Caco-2 (cell line): ENCODE results near the gene RPN1. TPM values are rescaled to one million over a fixed set of nuclear protein-coding genes. Genes with fewer than 3 reads are reported as not detected.
"Not testable (repeated sequence)": the region's sequence is repeated elsewhere in the genome, so short reads cannot be mapped to it uniquely, and the experiment has no call there.

ENCODE experiments used
- BruUV-seq: library from RNA; stranded (reverse); fragments of 400-500 nt; replicated peaks from 2 replicates; lab custom pipeline; 2021; lab: Mats Ljungman, UMichigan
- CTCF ChIA-PET: fragments of 300-600 bp; sonication (Branson Sonifier 250); formaldehyde crosslinking; loops from one replicate; lab custom pipeline; 2022; ENCODE audit warnings: antibody characterized with exemption; lab: Charles Lee
- POLR2A ChIA-PET: fragments of 300-600 bp; sonication (Branson Sonifier 250); formaldehyde crosslinking; loops from one replicate; lab custom pipeline; 2022; ENCODE audit warnings: antibody characterized with exemption; lab: Charles Lee
- DNase-seq, 2 experiments: peaks; one replicate each; pipeline versions ENCODE4 v3.0.0 to v3.0.0-alpha.2; 2020 to 2022
- H3K27me3 ChIP-seq: replicated peaks from 2 replicates; pipeline ENCODE4 v1.6.0; 2011; ENCODE audit warnings: low read length; ENCODE audit not compliant: control insufficient read depth, insufficient read depth
- H3K36me3 ChIP-seq: 2 replicates; pipeline ENCODE4 v1.5.1; 2011; ENCODE audit warnings: low read length; ENCODE audit not compliant: control insufficient read depth, insufficient read depth
- H3K4me1 ChIP-seq: fragments of 250-450 bp; sonication (Bioruptor Pico); 2 replicates; pipeline ENCODE4 v1.5.1; 2020; ENCODE audit warnings: mild to moderate bottlenecking
- H3K4me3 ChIP-seq: 2 replicates; pipeline ENCODE4 v1.5.1; 2011; ENCODE audit warnings: low read depth, mild to moderate bottlenecking, control low read depth, low read length
- H3K9me3 ChIP-seq: fragments of 250-450 bp; sonication (Bioruptor Pico); 2 replicates; pipeline ENCODE4 v1.5.1; 2020; ENCODE audit warnings: mild to moderate bottlenecking, moderate library complexity
- H3K27ac Mint-ChIP-seq: one replicate; pipeline ENCODE4 v1.8.0; 2022; ENCODE audit warnings: mixed read lengths; ENCODE audit not compliant: unreplicated experiment
- H3K27me3 Mint-ChIP-seq: one replicate; pipeline ENCODE4 v1.8.0; 2022; ENCODE audit warnings: mixed read lengths; ENCODE audit not compliant: insufficient read depth, unreplicated experiment
- H3K36me3 Mint-ChIP-seq: one replicate; pipeline ENCODE4 v1.8.0; 2022; ENCODE audit warnings: mild to moderate bottlenecking, mixed read lengths; ENCODE audit not compliant: insufficient read depth, unreplicated experiment
- H3K4me1 Mint-ChIP-seq: one replicate; pipeline ENCODE4 v1.8.0; 2022; ENCODE audit warnings: low read depth, mixed read lengths; ENCODE audit not compliant: unreplicated experiment
- H3K4me3 Mint-ChIP-seq: one replicate; pipeline ENCODE4 v1.8.0; 2022; ENCODE audit warnings: mild to moderate bottlenecking, moderate library complexity, mixed read lengths; ENCODE audit not compliant: unreplicated experiment
- H3K9me3 Mint-ChIP-seq: one replicate; pipeline ENCODE4 v1.8.0; 2022; ENCODE audit warnings: mixed read lengths; ENCODE audit not compliant: unreplicated experiment
- CTCF ChIP-seq, 2 experiments: fragments of 200-600 bp in 1 of 2; IDR thresholded peaks; 1 replicate in 1 of 2; 2 replicates in 1 of 2; pipeline versions ENCODE4 v1.5.1 to v1.8.0; 2011 to 2022; ENCODE audit warnings: antibody characterized with exemption in 1 of 2, control low read depth in 1 of 2, inconsistent platforms in 1 of 2, low read depth in 1 of 2, low read length in 1 of 2, mild to moderate bottlenecking in 1 of 2, moderate library complexity in 1 of 2; ENCODE audit not compliant: insufficient read depth in 1 of 2, severe bottlenecking in 1 of 2, unreplicated experiment in 1 of 2
- intact Hi-C: fragments of 100-400 bp; cut with micrococcal nuclease; formaldehyde crosslinking; loops from one replicate; pipeline ENCODE4 v1.10.0; 2022; ENCODE audit not compliant: unreplicated experiment
- total RNA-seq: library from RNA; stranded (reverse); gene quantifications from 2 replicates; pipeline ENCODE4 v1.2.3, GENCODE V29; 2022

The RPN1 gene
- total RNA-seq, 1 experiment from 2014 or later, result 282 TPM

- Mint-ChIP-seq H3K9me3 (no peaks in the 10 kb centered on the region), H3K4me1 (no peaks in the 10 kb centered on the region), H3K27ac (no peak overlapping the region), H3K4me3 (no peak overlapping the region), H3K36me3 (peaks cover 8% of the 10 kb centered on the region), H3K27me3 (no peaks in the 10 kb centered on the region)
- intact Hi-C loops, result no loop called here
- no peaks in the 10 kb centered on the region for H3K4me1 ChIP-seq
- TF ChIP-seq CTCF (IDR thresholded peaks at IDR 0.05; ENCODE audit: insufficient read depth in 1 of 2, low read depth in 1 of 2, low read length in 1 of 2, severe bottlenecking in 1 of 2, unreplicated experiment in 1 of 2), result no peak
- H3K4me3 ChIP-seq, result no peak overlapping the region
- BruUV-seq, result no TSS peak
- H3K36me3 ChIP-seq, result no peaks in the 10 kb centered on the region
- CTCF ChIA-PET, result no interaction called here
- DNase-seq, result no peak
- POLR2A ChIA-PET, result no interaction called here
- peaks cover 5% of the 10 kb centered on the region; the same call in 1 of the 2 replicates for H3K9me3 ChIP-seq
- no peaks in the 10 kb centered on the region for H3K27me3 ChIP-seq
Measured at GRCh38 chr3:128663151-128663550, 12.5 kb upstream of the RPN1 start.

- TF ChIP-seq CTCF (IDR thresholded peaks at IDR 0.05; ENCODE audit: insufficient read depth in 1 of 2, low read depth in 1 of 2, low read length in 1 of 2, severe bottlenecking in 1 of 2, unreplicated experiment in 1 of 2), result no peak
- no peaks in the 10 kb centered on the region for H3K27me3 Mint-ChIP-seq
- Histone ChIP-seq H3K4me3 (no peak overlapping the region), H3K36me3 (no peaks in the 10 kb centered on the region), H3K4me1 (no peaks in the 10 kb centered on the region), H3K9me3 (0 out of 2 replicates have a peak, but pooled peaks cover 5% of the 10 kb centered on the region), H3K27me3 (no peaks in the 10 kb centered on the region)
- no peak overlapping the region for H3K4me3 Mint-ChIP-seq
- no peaks in the 10 kb centered on the region for H3K4me1 Mint-ChIP-seq
- BruUV-seq, result no TSS peak
- POLR2A ChIA-PET, result no interaction called here
- intact Hi-C loops, result no loop called here
- H3K27ac Mint-ChIP-seq, result no peak overlapping the region
- no peak for DNase-seq
- no peaks in the 10 kb centered on the region for H3K9me3 Mint-ChIP-seq
- H3K36me3 Mint-ChIP-seq, result peaks cover 9% of the 10 kb centered on the region
- CTCF ChIA-PET, result no interaction called here
Measured at GRCh38 chr3:128655531-128655930, 4.9 kb upstream of the RPN1 start.

GRCh38 chr3:128653993-128654805 is 3.6 kb upstream of the RPN1 start:
- peaks cover 10% of the 10 kb centered on the region for H3K36me3 Mint-ChIP-seq
- intact Hi-C loops, H3K4me3 Mint-ChIP-seq: not testable (repeated sequence)

GRCh38 chr3:128653383-128653992 is 2.9 kb upstream of the RPN1 start:
- CTCF ChIA-PET, result not testable (repeated sequence)

More at GRCh38 chr3:128653993-128654805, 3.6 kb upstream of the RPN1 start:
- H3K4me1 Mint-ChIP-seq, H3K27ac Mint-ChIP-seq, DNase-seq, H3K9me3 ChIP-seq, POLR2A ChIA-PET, H3K27me3 Mint-ChIP-seq, CTCF ChIA-PET, H3K4me3 ChIP-seq, BruUV-seq, H3K4me1 ChIP-seq, H3K9me3 Mint-ChIP-seq, H3K36me3 ChIP-seq, H3K27me3 ChIP-seq: not testable (repeated sequence)

More at GRCh38 chr3:128653383-128653992, 2.9 kb upstream of the RPN1 start:
- H3K4me1 Mint-ChIP-seq, H3K27ac Mint-ChIP-seq, H3K27me3 Mint-ChIP-seq, BruUV-seq, DNase-seq, H3K4me3 Mint-ChIP-seq, H3K4me1 ChIP-seq, intact Hi-C loops, H3K9me3 ChIP-seq, H3K27me3 ChIP-seq, POLR2A ChIA-PET, H3K36me3 ChIP-seq, H3K4me3 ChIP-seq, H3K9me3 Mint-ChIP-seq: not testable (repeated sequence)
- peaks cover 10% of the 10 kb centered on the region for H3K36me3 Mint-ChIP-seq
